Peyer's patch (tissue), 4 donors: ENCODE data around the gene HJURP.

ENCODE experiments used
- POLR2A ChIP-seq, 2 donors: fragments of 450-650 bp; IDR thresholded peaks; one replicate each; pipeline ENCODE4 v1.5.1; 2017; ENCODE audit warnings: antibody characterized with exemption in 2 of 2, mild to moderate bottlenecking in 2 of 2, moderate library complexity in 2 of 2
- TF ChIP-seq, protein P1 (sequence below), 6 experiments: fragments of 450-650 bp in 4 of 6; fragments of 200-600 bp in 2 of 6; sonication (generic) in 1 of 6; IDR thresholded peaks; one replicate each; pipeline ENCODE4 v1.5.1; 2017 to 2019; ENCODE audit warnings: antibody characterized with exemption in 6 of 6, mild to moderate bottlenecking in 3 of 6, moderate library complexity in 1 of 6

DNA sequence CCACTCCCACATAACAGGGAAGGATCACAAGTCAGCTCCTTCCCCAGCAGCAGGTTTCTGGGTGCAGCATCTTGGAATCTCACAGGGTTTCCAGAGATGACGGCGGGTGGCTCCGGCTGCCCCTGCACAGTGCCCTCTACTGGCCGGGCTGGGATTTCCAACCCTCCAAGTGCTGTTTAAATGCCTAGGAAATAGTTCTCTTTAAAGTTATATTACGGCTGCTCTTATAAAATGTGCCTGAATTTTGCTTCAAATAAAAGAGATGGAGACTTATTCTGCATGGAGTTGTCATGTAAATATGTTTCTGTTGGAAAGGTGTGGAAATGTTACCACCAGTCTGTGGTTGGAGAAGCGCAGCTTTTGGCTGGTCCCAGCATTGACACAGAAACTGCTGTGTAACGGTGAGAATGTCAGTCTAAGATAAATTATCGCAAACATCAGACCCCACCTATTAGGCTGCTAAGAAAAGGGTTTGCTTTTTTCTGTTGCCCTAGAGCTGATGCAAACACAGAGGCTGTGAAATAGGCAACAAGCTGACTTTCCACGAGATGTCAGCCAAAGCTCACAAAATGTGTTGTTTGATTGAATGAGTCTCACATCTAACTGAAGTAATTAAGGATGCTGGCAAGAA, 3.3 kb upstream of the HJURP start:
- TF ChIP-seq, protein P1, sequence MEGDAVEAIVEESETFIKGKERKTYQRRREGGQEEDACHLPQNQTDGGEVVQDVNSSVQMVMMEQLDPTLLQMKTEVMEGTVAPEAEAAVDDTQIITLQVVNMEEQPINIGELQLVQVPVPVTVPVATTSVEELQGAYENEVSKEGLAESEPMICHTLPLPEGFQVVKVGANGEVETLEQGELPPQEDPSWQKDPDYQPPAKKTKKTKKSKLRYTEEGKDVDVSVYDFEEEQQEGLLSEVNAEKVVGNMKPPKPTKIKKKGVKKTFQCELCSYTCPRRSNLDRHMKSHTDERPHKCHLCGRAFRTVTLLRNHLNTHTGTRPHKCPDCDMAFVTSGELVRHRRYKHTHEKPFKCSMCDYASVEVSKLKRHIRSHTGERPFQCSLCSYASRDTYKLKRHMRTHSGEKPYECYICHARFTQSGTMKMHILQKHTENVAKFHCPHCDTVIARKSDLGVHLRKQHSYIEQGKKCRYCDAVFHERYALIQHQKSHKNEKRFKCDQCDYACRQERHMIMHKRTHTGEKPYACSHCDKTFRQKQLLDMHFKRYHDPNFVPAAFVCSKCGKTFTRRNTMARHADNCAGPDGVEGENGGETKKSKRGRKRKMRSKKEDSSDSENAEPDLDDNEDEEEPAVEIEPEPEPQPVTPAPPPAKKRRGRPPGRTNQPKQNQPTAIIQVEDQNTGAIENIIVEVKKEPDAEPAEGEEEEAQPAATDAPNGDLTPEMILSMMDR (IDR thresholded peaks at IDR 0.05), result peak in 4 of 6 experiments; percentile 62 to 68 (median 66)
- TF ChIP-seq POLR2A (IDR thresholded peaks at IDR 0.05), result no peak
